HL-60 (cell line): ENCODE results near the gene MICA.

Source experiments
- GABPA ChIP-seq: IDR thresholded peaks from 2 replicates; pipeline ENCODE4 v1.6.1; 2012; ENCODE audit warnings: low read depth
- POLR2AphosphoS5 ChIP-seq: IDR thresholded peaks from 2 replicates; pipeline ENCODE4 v1.6.1; 2012; ENCODE audit warnings: low read depth

- no peak for TF ChIP-seq POLR2AphosphoS5
- TF ChIP-seq GABPA, result no peak
These were observed 57.1 kb downstream of the MICA start for GRCh38 chr6:31460361-31461025.
